GM21360 (cell line): ENCODE data around the gene FOXJ2.
A peak's percentile ranks its signal among the peaks of the same experiment; 100 is the strongest.
"Not testable (repeated sequence)": the region's sequence is repeated elsewhere in the genome, so short reads cannot be mapped to it uniquely, and the experiment has no call there.

Source experiments
- ATAC-seq: cut with Tn5 transposase; IDR thresholded peaks from one replicate; pipeline ENCODE4 v1.9.1; 2021; ENCODE audit warnings: mild to moderate bottlenecking, moderate library complexity; ENCODE audit not compliant: unreplicated experiment

Gene FOXJ2

GRCh38 chr12:8058506-8058905 is 26.0 kb downstream of the FOXJ2 start:
- no peak for ATAC-seq

- ATAC-seq = no peak
Measured at GRCh38 chr12:8064131-8064530, 31.6 kb downstream of the FOXJ2 start.

DNA sequence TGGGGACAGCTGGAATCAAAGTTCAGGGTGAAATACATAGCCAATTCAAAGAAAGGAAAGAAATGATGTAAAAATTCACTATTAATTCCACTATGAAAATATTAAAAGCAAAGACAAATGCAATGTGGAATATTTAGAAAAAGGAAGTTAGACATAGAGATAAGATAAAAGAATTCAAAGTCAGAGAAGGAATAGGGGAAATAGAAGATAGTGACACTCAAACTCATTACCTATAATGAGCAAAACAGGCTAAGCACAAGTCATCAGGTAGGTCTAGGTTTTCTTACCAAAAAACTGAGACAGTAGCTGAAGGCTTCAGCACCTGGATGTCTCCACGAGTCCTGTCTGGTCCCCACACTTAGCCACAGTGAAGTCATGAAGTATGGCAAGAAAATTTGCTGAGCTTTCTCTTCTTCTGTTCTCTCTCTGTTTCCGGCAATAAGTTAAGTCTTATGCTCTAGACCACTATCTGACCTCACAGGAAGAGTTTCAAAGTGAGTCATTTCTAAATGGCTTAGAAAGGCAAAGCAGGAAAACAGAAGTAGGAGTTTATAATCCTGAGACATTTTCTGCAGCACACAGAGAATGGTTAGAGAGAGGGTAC is 33.6 kb downstream of the FOXJ2 start, which contains the start of gene C3AR1:
TSS of gene C3AR1 (minus strand) at position 369 of the 604 bp plus-strand sequence. CDS start 6,174 bp downstream, outside the sequence.
- ATAC-seq = peak; percentile 49

DNA sequence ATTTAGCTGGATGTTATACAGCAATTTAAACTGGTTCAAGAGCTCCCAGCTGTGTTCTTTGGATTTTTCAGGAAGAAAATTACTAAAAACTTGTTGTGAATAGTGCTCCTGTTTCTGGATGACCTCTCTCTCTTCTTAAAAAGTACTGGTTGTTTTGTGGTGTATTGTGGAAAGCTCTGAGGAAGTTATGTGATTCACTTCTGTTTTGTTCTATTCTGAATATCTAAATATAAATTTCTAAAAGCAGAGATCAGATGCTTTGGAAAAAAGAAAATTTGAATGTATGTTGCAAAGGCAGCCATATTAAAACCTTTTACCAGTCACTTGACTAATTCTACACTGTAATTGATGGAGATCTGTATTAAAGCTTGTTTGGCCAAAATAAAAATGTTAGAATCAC is 37.1 kb downstream of the FOXJ2 start:
- ATAC-seq = no peak

- ATAC-seq = not testable (repeated sequence)
Measured at GRCh38 chr12:8071820-8072219, 39.3 kb downstream of the FOXJ2 start.

GRCh38 chr12:8075935-8076334 is 43.4 kb downstream of the FOXJ2 start:
- ATAC-seq = no peak

GRCh38 chr12:8076366-8076765 is 43.9 kb downstream of the FOXJ2 start:
- ATAC-seq = no peak

DNA sequence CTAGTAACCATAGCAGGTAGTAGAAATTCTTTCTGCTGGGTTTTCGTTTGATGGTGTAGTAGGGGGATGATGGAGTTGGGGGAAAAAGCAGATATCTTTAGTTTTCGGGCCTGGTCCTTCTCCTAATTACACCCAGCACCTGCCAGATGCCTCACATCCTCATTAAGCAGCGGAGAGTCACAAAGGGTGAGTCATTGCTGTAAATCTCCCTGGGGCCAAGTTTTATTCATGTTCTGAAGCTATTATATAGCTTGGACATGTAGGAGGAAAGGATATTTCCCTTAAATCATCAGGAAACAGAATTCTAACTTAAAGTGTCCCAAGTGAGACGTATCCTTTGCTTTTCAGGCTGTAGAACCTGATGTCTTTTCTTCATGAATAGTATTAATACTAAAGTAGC is 44.7 kb downstream of the FOXJ2 start:
- no peak for ATAC-seq

DNA sequence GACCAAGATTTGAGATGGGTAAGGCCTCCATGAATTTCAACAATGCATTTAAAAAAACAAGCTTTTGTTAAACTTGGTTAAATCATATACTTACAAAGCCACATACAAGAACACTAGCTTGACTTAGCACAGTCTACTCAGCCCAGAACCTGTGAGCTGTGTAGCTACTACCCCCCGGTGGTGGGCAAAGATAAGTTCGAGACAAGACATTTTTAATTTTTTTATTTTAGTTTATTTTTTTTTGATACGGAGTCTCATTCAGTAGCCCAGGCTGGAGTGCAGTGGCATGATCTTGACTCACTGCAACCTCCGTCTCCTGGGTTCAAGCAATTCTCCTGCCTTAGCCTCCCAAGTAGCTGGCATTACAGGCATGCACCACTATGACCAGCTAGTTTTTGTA is 45.9 kb downstream of the FOXJ2 start:
- no peak for ATAC-seq

DNA sequence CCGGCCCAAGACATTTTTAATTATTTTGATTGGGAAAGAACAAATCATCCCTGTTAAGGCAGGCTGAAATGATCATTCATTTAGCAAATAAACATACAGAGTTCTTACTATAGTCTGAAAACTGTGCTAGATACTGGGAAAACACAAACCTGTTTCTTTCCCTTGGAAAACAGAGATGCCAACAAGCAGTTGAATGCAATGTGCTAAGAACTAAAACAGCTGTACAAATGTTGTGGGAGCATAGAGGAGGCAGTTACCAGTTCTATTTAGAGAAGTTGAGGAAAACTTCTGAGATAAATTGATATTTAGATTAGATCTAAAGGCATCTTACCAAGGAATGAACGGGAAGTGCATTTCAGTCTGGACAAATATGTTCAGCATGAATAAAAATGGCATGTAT is 46.4 kb downstream of the FOXJ2 start:
- ATAC-seq = no peak

- no peak for ATAC-seq
Measured at GRCh38 chr12:8080120-8080519, 47.6 kb downstream of the FOXJ2 start.

DNA sequence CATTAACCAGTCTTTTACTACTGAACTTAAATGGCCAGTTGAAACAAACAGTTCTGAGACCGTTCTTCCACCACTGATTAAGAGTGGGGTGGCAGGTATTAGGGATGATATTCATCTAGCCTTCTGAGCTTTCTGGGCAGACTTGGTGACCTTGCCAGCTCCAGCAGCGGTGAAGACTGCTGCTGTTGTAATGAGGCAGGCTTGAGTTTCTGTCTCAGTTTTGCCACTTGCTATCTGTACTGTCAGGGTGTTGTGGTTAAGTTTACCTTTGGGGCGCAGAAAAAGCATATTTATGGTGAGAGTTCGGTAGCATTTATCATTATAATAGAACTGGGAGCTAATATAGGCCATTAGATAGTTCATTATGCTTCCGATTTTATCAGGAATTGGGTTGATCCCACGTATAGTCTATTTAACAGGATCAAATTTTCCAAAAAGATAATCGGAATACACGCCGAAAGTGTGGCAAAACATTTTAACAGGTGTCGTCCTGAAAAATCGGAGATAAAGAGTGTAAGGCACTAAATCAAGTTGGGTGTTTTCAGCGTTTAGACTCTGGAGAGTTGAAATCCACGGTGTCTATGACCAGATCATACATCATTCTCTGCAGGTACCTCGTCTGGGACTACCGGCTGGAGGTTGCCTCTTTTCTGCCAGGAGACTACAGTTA is 48.9 kb downstream of the FOXJ2 start:
- no peak for ATAC-seq

- no peak for ATAC-seq
Measured at GRCh38 chr12:8082808-8083100, 50.2 kb downstream of the FOXJ2 start.

DNA sequence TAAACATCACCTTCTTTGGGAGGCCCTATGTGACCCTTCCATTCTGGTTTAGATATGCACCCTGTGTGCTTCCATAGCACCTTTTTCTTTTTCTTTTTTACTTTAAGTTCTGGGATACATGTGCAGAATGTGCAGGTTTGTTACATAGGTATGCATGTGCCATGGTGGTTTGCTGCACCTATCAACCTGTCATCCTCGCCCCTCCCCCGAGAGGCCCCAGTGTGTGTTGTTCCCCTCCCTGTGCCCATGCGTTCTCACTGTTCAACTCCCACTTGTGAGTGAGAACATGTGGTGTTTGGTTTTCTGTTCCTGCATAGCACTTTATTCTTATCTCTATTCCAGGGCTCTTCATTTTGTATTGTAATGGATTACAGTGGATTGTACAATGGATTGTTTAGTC is 51.8 kb downstream of the FOXJ2 start:
- not testable (repeated sequence) for ATAC-seq

DNA sequence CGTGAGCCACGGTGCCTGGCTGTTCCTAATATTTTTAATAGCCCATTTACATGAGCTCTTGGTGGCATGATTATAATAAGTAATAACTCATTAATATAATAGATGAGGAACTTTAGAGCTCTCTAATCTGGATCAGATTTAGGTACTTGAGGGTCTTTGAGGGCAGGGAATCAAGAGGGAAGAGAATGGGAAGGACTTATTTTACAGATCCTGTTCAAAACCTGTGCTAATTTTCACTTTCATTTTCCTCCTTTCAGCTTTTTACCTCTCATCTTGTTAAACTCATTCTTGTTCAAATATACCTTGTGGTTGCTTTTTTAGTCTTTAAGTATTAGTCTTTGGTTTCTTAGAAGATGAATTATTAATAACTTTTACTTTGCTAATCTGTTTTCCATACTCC is 55.1 kb downstream of the FOXJ2 start:
- no peak for ATAC-seq

- peak; percentile 62 for ATAC-seq
Measured at GRCh38 chr12:8088574-8088973, 56.1 kb downstream of the FOXJ2 start.

DNA sequence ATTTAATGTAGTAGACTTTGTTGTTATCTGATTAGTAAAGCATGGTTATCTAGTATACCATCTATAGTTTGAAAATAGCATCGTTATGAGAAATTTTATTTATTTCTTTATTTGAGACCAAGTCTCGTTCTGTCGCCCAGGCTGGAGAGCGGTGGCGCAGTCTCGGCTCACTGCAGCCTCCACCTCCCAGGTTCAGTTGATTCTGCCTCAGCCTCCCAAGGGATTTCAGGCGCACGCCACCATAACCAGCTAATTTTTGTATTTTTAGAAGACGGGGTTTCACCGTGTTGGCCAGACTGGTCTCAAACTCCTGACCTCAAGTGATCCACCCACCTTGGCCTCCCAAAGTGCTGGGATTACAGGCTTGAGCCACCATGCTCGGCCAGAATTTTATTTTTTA is 56.8 kb downstream of the FOXJ2 start:
- not testable (repeated sequence) for ATAC-seq

- no peak for ATAC-seq
Measured at GRCh38 chr12:8089716-8090115, 57.2 kb downstream of the FOXJ2 start.

- no peak for ATAC-seq
Measured at GRCh38 chr12:8093291-8093690, 60.8 kb downstream of the FOXJ2 start.

DNA sequence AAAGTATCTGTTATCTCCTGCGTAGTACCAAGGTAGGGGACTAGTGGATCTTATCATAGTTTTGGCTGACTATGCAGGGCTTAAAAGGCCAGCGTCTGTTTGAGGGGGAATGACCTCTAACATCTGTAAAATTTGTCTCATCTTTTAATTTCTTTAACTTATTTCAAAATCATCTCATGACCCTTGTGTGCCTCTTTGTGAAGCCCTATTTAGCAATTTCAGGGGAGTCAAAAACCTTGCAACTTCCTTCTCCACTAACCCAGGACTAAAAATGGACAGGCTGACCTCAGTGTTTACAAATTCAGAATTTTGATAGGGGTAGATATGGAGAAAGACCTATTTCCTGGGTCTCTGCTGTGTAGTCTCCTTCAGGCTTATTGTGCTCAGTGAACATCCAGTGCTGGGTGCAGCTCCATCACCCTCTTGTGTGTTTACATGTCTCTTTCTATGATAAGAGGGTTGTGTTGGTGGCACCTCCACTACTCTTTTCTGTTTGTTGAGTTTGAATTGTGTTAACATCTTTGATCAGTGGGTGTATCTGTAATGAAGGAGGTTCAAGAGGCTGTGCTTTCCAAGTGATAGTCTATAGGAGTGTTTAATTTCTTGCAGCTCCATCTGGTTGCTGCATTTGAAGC is 63.9 kb downstream of the FOXJ2 start:
- no peak for ATAC-seq

DNA sequence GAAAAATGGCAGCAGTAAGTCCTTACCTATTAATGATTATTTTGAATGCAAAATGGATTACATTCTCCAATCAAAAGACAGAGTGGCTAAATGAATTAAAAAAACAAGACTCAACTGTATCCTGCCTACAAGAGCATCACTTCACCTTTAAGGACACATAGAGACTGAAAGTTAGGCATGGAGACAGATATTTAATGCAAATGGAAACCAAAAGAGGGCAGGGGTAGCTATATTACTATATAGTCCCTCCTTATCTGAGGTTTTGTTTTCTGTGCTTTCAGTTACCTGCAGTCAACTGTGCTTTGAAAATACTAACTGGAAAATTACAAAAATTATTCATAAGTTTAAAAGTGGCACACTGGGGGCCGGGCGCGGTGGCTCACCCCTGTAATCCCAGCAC is 66.7 kb downstream of the FOXJ2 start:
- no peak for ATAC-seq
